GM21447 (cell line): Measurements from ENCODE around the gene MAST3.

Experiments
- ATAC-seq: cut with Tn5 transposase; IDR thresholded peaks from one replicate; pipeline ENCODE4 v1.9.1; 2021; ENCODE audit not compliant: unreplicated experiment

MAST3 gene

GRCh38 chr19:18176367-18177310 lies 79.1 kb downstream of the MAST3 start:
- ATAC-seq: no peak

GRCh38 chr19:18179957-18180356 lies 82.4 kb downstream of the MAST3 start:
- ATAC-seq: no peak

- ATAC-seq: no peak
These were observed 86.0 kb downstream of the MAST3 start for GRCh38 chr19:18183529-18183928.

GRCh38 chr19:18185538-18185937 lies 88.0 kb downstream of the MAST3 start:
- no peak for ATAC-seq

GRCh38 chr19:18190278-18190677 lies 92.7 kb downstream of the MAST3 start:
- ATAC-seq: no peak

GRCh38 chr19:18191640-18192062 lies 94.1 kb downstream of the MAST3 start:
- ATAC-seq: no peak

GRCh38 chr19:18192673-18193387 lies 95.3 kb downstream of the MAST3 start, which contains the start of gene MPV17L2:
MPV17L2 (plus strand) TSS chr19:18193218; CDS start chr19:18193282, 64 bp downstream.
- peak; percentile 81 for ATAC-seq

- no peak for ATAC-seq
These were observed 96.0 kb downstream of the MAST3 start for GRCh38 chr19:18193388-18194180.

- ATAC-seq: no peak
These were observed 96.6 kb downstream of the MAST3 start for GRCh38 chr19:18194181-18194530.

- ATAC-seq: no peak
These were observed 97.1 kb downstream of the MAST3 start for GRCh38 chr19:18194554-18195238.

GRCh38 chr19:18196511-18196845 lies 98.9 kb downstream of the MAST3 start:
- ATAC-seq: no peak

- no peak for ATAC-seq
These were observed 99.7 kb downstream of the MAST3 start for GRCh38 chr19:18197306-18197705.

GRCh38 chr19:18197941-18198340 lies 100.4 kb downstream of the MAST3 start:
- no peak for ATAC-seq

GRCh38 chr19:18198374-18198773 lies 100.8 kb downstream of the MAST3 start:
- no peak for ATAC-seq
